OCI-LY1 (cell line): Measurements from ENCODE around the gene GLRA3.

Experiments
- H2AFZ ChIP-seq: fragments of 200-600 bp; sonication (generic), shearing (Covaris generic); 2 replicates; pipeline ENCODE4 v1.6.0; 2014; ENCODE audit warnings: antibody characterized with exemption, mild to moderate bottlenecking, low read length
- H3F3A ChIP-seq: fragments of 200-600 bp; sonication (generic), shearing (Covaris generic); 2 replicates; pipeline ENCODE4 v1.6.0; 2014; ENCODE audit warnings: mild to moderate bottlenecking, antibody characterized with exemption, low read length, moderate library complexity; ENCODE audit not compliant: insufficient read depth
- H3K27ac ChIP-seq: fragments of 200-600 bp; sonication (generic); 2 replicates; pipeline ENCODE4 v1.5.1; 2014; ENCODE audit warnings: low read length, mixed run types, mild to moderate bottlenecking, low read depth; ENCODE audit not compliant: poor library complexity, severe bottlenecking
- H3K27me3 ChIP-seq: fragments of 200-600 bp; sonication (generic); 2 replicates; pipeline ENCODE4 v1.6.0; 2014; ENCODE audit warnings: antibody characterized with exemption, mild to moderate bottlenecking, low read length, moderate library complexity; ENCODE audit not compliant: insufficient read depth
- H3K36me3 ChIP-seq: fragments of 200-600 bp; sonication (generic); 2 replicates; pipeline ENCODE4 v1.6.1; 2014; ENCODE audit warnings: mild to moderate bottlenecking, antibody characterized with exemption, low read length, moderate library complexity, mixed read lengths; ENCODE audit not compliant: insufficient read depth
- H3K4me1 ChIP-seq: fragments of 200-600 bp; sonication (generic); 2 replicates; pipeline ENCODE4 v1.5.1; 2014; ENCODE audit warnings: mild to moderate bottlenecking, low read length, moderate library complexity; ENCODE audit not compliant: insufficient read depth, severe bottlenecking
- H3K4me2 ChIP-seq: fragments of 200-600 bp; sonication (generic), shearing (Covaris generic); 2 replicates; pipeline ENCODE4 v1.6.1; 2014; ENCODE audit warnings: low read length
- H3K4me3 ChIP-seq: fragments of 200-600 bp; sonication (generic); 2 replicates; pipeline ENCODE4 v1.5.1; 2014; ENCODE audit warnings: low read length, low read depth, mild to moderate bottlenecking, mixed read lengths; ENCODE audit not compliant: poor library complexity, severe bottlenecking
- H3K79me2 ChIP-seq: fragments of 200-600 bp; shearing (Covaris generic); 2 replicates; pipeline ENCODE4 v1.6.1; 2016; ENCODE audit warnings: mixed run types, low read length, mixed read lengths; ENCODE audit not compliant: insufficient read depth
- H3K9ac ChIP-seq: fragments of 200-600 bp; sonication (generic), shearing (Covaris generic); 2 replicates; pipeline ENCODE4 v1.6.1; 2014; ENCODE audit warnings: mild to moderate bottlenecking, low read length, mixed read lengths
- H3K9me2 ChIP-seq: fragments of 200-600 bp; sonication (generic), shearing (Covaris generic); 2 replicates; pipeline ENCODE4 v1.6.1; 2014; ENCODE audit warnings: low read depth, mild to moderate bottlenecking, low read length, mixed read lengths
- H3K9me3 ChIP-seq: fragments of 200-600 bp; shearing (Covaris generic); 2 replicates; pipeline ENCODE4 v1.6.1; 2014; ENCODE audit warnings: low read length, mixed read lengths
- H4K20me1 ChIP-seq: fragments of 200-600 bp; sonication (generic), shearing (Covaris generic); 2 replicates; pipeline ENCODE4 v1.6.0; 2016; ENCODE audit warnings: mild to moderate bottlenecking, low read length; ENCODE audit not compliant: insufficient read depth
- EZH2 ChIP-seq: fragments of 200-600 bp; sonication (generic), shearing (Covaris generic); IDR thresholded peaks from 2 replicates; pipeline ENCODE4 v1.8.0; 2017; ENCODE audit warnings: borderline replicate concordance, mixed run types, mild to moderate bottlenecking, antibody characterized with exemption, low read length, moderate library complexity, mixed read lengths
- TF ChIP-seq, protein P1 (sequence below): fragments of 200-600 bp; sonication (generic), shearing (Covaris generic); IDR thresholded peaks from 2 replicates; pipeline ENCODE4 v1.5.1; 2017; ENCODE audit warnings: mild to moderate bottlenecking, antibody characterized with exemption, low read length, moderate library complexity, mixed read lengths

Gene GLRA3

DNA sequence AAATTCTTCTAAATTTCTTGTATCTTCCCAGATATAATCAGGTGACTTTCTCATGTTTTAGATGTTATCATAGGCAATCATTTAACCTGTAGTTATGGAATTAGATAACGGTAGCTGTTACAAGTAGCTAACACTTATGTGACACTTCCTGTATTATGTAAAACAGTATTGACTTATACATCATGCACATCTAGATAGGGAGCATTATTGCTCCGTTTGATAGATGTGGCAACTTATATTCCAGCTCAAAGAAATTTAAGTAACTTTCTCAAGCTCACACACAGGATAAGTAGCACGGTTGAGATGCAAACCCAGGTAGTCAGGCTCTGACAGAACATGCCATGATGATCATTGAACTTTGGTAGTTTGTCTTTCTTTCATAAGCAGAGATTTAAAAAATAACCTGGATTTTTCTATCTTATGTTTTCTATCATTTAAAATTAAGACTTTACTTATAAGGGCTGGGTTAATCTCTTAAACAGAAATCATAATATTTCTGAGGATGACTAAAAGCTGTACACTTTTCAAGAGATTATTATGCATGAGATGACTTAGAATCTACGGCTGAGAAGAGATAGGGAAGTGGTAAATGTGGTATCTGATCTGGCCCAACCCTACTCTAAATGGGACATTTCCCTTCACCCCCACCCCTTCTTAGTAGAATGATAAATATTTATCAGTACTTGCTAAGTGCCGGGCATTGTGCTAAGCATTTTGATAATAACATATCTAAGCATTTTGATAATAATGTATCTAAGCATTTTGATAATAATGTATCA is 237.6 kb downstream of the GLRA3 start:
- no peaks in the 10 kb centered on the region for H3K79me2 ChIP-seq
- no peak overlapping the region for H3K4me3 ChIP-seq
- H3K36me3 ChIP-seq: no peaks in the 10 kb centered on the region
- TF ChIP-seq EZH2: no peak
- TF ChIP-seq, protein P1, sequence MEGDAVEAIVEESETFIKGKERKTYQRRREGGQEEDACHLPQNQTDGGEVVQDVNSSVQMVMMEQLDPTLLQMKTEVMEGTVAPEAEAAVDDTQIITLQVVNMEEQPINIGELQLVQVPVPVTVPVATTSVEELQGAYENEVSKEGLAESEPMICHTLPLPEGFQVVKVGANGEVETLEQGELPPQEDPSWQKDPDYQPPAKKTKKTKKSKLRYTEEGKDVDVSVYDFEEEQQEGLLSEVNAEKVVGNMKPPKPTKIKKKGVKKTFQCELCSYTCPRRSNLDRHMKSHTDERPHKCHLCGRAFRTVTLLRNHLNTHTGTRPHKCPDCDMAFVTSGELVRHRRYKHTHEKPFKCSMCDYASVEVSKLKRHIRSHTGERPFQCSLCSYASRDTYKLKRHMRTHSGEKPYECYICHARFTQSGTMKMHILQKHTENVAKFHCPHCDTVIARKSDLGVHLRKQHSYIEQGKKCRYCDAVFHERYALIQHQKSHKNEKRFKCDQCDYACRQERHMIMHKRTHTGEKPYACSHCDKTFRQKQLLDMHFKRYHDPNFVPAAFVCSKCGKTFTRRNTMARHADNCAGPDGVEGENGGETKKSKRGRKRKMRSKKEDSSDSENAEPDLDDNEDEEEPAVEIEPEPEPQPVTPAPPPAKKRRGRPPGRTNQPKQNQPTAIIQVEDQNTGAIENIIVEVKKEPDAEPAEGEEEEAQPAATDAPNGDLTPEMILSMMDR: no peak
- no peaks in the 10 kb centered on the region for H3F3A ChIP-seq
- H3K4me2 ChIP-seq: no peak overlapping the region
- H3K27ac ChIP-seq: no peak overlapping the region
- H3K9me3 ChIP-seq: no peaks in the 10 kb centered on the region; the same call in 1 of the 2 replicates
- H3K9me2 ChIP-seq: no peaks in the 10 kb centered on the region
- no peaks in the 10 kb centered on the region for H3K27me3 ChIP-seq
- no peaks in the 10 kb centered on the region for H4K20me1 ChIP-seq
- H3K4me1 ChIP-seq: peaks cover 11% of the 10 kb centered on the region
- H2AFZ ChIP-seq: no peak overlapping the region
- H3K9ac ChIP-seq: no peak overlapping the region

DNA sequence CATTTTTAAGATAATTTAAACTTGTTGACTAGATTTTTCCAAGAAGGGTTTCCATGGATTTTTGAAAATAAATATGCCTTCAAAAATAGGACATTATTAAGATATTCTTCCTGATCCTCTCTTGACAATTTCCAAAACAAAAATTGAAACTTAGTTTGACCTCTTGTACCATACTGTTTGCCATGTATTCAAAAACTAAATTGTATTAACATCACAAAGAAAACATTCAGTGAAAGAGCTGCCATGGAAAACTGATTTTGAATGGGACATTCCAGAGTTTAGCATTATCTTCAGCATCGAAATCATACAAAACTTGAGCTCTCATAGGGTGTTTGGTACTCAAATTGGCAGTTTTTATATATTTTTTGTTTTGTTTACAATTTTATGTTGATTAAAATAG is 238.7 kb downstream of the GLRA3 start:
- Histone ChIP-seq H3K79me2 (no peaks in the 10 kb centered on the region), H3K4me3 (no peak overlapping the region), H3F3A (no peaks in the 10 kb centered on the region), H3K9me2 (no peaks in the 10 kb centered on the region), H3K9ac (no peak overlapping the region), H3K4me1 (peaks cover 11% of the 10 kb centered on the region), H2AFZ (no peak overlapping the region), H3K9me3 (no peaks in the 10 kb centered on the region; the same call in 1 of the 2 replicates), H3K4me2 (no peak overlapping the region), H4K20me1 (no peaks in the 10 kb centered on the region), H3K36me3 (no peaks in the 10 kb centered on the region), H3K27ac (no peak overlapping the region), H3K27me3 (no peaks in the 10 kb centered on the region)
- TF ChIP-seq EZH2: no peak
- TF ChIP-seq, protein P1: no peak
